Activated naive CD4-positive, alpha-beta T cell treated with anti-CD3 and anti-CD28 coated beads for 36 hours (primary cell): ENCODE data around the gene SHISAL1. TPM values are rescaled to one million over a fixed set of nuclear protein-coding genes. Genes with fewer than 3 reads are reported as not detected.

Experiments
- CTCF ChIA-PET: fragments of 350-600 bp; sonication (Branson Sonifier 250); formaldehyde crosslinking; loops from one replicate; lab custom pipeline; 2021; ENCODE audit warnings: antibody characterized with exemption; lab: Charles Lee
- DNase-seq: peaks from one replicate; pipeline ENCODE4 v3.0.0-alpha.2; 2020
- H3K27ac Mint-ChIP-seq: one replicate; pipeline ENCODE4 v1.8.0; 2021; ENCODE audit warnings: mild to moderate bottlenecking, mixed read lengths
- H3K27me3 Mint-ChIP-seq: one replicate; pipeline ENCODE4 v1.8.0; 2021; ENCODE audit warnings: low read depth, mixed read lengths
- H3K36me3 Mint-ChIP-seq: one replicate; pipeline ENCODE4 v1.8.0; 2021; ENCODE audit warnings: low read depth, mixed read lengths
- H3K4me1 Mint-ChIP-seq: one replicate; pipeline ENCODE4 v1.8.0; 2021; ENCODE audit warnings: low read depth, mixed read lengths
- H3K4me3 Mint-ChIP-seq: one replicate; pipeline ENCODE4 v1.8.0; 2021; ENCODE audit warnings: mild to moderate bottlenecking, moderate library complexity, mixed read lengths
- H3K9me3 Mint-ChIP-seq: one replicate; pipeline ENCODE4 v1.8.0; 2021; ENCODE audit warnings: mixed read lengths
- intact Hi-C: fragments of 100-400 bp; cut with micrococcal nuclease; formaldehyde crosslinking; loops from one replicate; pipeline ENCODE4 v1.15.1; 2023
- total RNA-seq, 2 experiments: library from RNA; stranded (reverse); gene quantifications; one replicate each; pipeline ENCODE4 v1.2.3, GENCODE V29; 2021

Gene SHISAL1
- total RNA-seq, 2 experiments from 2014 or later: not detected

DNA sequence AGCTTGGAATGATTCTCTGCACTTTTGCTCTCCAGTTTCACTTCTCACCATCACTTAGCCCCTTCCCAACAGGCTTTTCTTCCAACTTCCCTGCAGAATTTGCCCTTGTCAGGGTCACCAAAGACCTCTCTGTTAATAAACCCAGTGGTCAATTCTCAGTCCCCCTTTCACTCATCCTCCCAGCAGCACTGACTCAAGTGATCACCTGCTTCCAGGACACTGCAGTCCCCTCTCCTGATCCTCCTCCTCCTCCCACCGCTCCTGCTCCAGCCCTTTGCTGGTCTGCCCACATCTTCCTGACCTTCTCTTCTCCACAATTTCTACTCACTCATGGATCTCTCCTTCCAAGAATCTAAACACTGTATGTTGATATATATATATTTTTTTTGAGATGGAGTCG lies 57.9 kb downstream of the SHISAL1 start:
- intact Hi-C loops: no loop called here
- peaks cover 2% of the 10 kb centered on the region for H3K4me1 Mint-ChIP-seq

DNA sequence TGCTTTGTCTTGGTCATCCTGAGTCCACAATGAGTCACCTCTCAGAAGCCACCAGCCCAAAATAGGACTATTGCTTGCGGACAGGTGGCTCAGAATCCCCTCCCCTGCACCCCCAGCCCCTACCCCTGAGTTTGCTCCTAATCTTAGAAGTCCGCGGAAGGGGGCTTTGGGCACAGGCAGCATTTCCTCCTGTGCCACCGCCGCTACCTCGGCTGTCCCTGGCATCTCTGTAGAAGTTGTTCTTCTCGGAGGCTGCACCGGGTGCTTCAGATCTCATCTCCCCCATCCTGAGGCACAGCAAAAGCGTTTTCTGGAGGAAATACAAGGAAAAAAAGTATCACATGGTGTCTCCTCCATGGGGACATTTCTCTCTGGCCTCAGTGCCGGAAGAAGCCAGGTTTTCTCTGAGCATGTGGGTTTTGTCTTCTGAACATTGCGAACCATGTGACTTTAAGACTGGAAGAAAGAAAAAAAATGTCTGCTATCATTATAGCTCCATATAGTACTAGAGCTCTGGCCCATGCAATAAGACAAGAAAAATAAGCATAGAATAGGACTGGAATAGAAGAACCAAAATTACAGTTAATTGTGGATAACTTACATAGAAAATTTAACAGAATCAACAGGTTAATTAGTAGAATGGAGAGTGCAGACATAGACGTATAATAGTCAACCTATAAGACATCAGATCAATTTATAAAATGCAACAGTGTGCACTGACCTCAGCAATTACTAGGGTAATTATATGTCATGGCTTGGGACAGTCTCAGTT lies 63.2 kb downstream of the SHISAL1 start:
- CTCF ChIA-PET: no interaction called here

More for the DNA sequence above, 57.9 kb downstream of the SHISAL1 start:
- CTCF ChIA-PET: no interaction called here
- no peaks in the 10 kb centered on the region for H3K36me3 Mint-ChIP-seq
- no peak overlapping the region for H3K27ac Mint-ChIP-seq
- H3K4me3 Mint-ChIP-seq: no peak overlapping the region
- H3K27me3 Mint-ChIP-seq: peaks cover 5% of the 10 kb centered on the region
- no peak for DNase-seq
- peaks cover 3% of the 10 kb centered on the region for H3K9me3 Mint-ChIP-seq

GRCh38 chr22:44248926-44249325 lies 63.8 kb downstream of the SHISAL1 start:
- Mint-ChIP-seq H3K27ac (no peak overlapping the region), H3K36me3 (no peaks in the 10 kb centered on the region), H3K9me3 (peaks cover 7% of the 10 kb centered on the region), H3K4me1 (no peaks in the 10 kb centered on the region), H3K27me3 (peaks cover 9% of the 10 kb centered on the region), H3K4me3 (no peak overlapping the region)
- intact Hi-C loops: no loop called here
- CTCF ChIA-PET: no interaction called here
- no peak for DNase-seq

More for the DNA sequence above, 63.2 kb downstream of the SHISAL1 start:
- Mint-ChIP-seq H3K4me3 (no peak overlapping the region), H3K4me1 (no peaks in the 10 kb centered on the region), H3K36me3 (no peaks in the 10 kb centered on the region), H3K27me3 (peaks cover 7% of the 10 kb centered on the region), H3K27ac (no peak overlapping the region), H3K9me3 (peaks cover 7% of the 10 kb centered on the region)
- intact Hi-C loops: no loop called here
- no peak for DNase-seq

DNA sequence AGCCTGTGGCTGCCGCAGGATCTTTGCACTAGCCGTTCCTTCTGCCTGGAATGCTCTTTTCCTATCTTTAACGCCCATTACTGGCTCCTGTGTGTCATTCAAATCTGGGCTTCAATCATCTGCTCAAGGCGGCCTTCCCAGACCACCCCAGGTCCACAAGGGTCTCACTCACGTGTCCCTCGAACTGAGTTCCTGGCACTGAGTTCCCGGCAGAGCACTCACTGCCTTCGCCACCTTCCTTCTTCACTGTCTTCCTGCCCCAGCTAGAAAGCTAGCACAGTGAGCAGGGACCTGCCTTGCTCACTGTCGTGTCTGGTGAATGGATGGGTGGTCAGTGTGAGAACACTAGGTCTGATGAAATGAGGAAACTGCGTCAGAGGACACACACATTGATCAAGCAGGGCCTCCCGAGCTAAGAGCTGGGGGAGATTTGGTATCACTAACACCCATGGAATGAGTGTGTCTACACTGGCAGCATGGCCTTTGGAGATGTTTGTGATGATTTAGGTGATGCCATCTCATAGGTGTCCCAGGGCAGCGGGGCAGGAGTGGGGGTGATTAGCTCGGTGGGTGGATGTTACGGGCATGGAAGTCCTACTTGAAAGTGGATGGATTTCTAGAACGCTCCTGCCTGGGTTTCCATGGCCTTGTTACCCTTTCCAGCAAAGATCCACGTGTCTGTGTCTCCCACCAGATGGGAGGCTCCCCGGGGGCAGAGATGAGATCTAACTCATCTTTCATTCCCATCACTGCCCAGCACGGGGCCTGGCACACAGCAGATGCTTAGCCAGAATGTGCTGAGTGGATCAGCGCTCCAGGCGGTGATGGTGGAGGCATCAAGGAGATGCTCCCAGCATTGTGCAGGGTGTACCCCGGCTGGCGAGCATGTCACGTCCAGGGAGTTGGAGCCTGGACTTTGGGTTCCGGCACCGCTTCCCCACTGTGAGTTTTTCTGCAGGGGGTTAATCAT lies 64.5 kb downstream of the SHISAL1 start:
- Mint-ChIP-seq H3K4me1 (no peaks in the 10 kb centered on the region), H3K9me3 (peaks cover 7% of the 10 kb centered on the region), H3K27ac (no peak overlapping the region), H3K4me3 (no peak overlapping the region), H3K27me3 (peaks cover 9% of the 10 kb centered on the region), H3K36me3 (no peaks in the 10 kb centered on the region)
- CTCF ChIA-PET: no interaction called here
- intact Hi-C loops: no loop called here
- DNase-seq: no peak

DNA sequence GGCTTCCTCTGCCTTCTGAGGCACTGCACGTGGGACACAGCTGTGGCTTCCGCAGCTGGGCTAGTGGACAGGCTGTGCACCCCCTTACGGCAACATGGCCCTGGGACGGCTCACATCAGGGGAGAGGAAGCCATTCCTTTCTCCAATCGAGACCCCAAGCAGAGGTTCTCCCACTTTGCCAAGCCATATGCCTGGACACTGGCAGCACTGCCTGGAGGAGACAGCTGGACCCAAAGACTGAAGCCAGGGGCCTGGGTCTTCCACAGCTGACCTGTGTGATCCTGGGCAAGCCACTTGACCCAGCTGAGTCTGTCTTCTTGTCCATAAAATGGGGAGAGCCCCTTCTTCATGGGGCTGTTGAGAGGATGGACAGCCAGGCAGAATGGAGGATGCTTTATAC lies 65.4 kb downstream of the SHISAL1 start:
- intact Hi-C loops: no loop called here
- CTCF ChIA-PET: no interaction called here
- H3K36me3 Mint-ChIP-seq: no peaks in the 10 kb centered on the region

DNA sequence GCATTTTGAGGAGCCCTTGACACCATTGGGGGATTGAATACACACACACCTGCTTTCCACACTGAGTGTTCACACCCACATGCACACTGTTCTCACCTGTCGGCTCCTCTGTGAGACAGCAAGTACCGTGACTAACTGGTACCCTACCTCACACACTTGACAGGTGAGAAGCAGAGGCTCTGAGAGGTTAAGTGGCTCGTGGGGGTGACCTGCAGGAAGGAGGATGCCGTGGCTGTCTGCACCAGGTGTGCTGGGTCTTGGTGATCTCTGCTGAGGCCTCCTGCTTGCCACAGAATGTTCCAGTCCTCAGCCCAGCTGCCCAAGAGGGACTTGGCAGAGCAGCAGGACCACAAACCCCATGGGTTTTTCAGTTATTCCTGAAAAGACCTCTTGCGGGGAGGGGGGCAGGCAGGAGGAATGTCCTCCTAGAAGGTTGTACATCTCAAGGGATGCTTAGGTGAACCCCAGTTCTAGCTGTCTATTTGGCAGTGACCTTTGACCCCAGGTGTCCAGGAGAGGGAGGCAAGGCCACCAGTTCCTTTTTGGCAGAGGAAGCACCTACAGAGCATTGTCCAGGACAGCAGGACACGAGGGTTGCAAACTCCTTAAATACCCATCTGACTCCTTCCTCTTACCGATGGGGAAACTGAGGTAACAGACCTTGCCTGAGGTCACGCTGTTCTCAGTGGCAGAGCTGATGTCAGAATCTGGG lies 66.0 kb downstream of the SHISAL1 start:
- Mint-ChIP-seq H3K4me3 (no peak overlapping the region), H3K27ac (no peak overlapping the region), H3K4me1 (no peaks in the 10 kb centered on the region), H3K9me3 (peaks cover 7% of the 10 kb centered on the region), H3K36me3 (no peaks in the 10 kb centered on the region), H3K27me3 (peaks cover 9% of the 10 kb centered on the region)
- CTCF ChIA-PET: interaction anchor here (0.6 kb wide), 1 partner anchor 533 kb away, joined by 3 read pairs; no protein-coding TSS in a partner anchor
- intact Hi-C loops: no loop called here
- DNase-seq: no peak

More for the DNA sequence above, 65.4 kb downstream of the SHISAL1 start:
- Mint-ChIP-seq H3K4me1 (no peaks in the 10 kb centered on the region), H3K4me3 (no peak overlapping the region), H3K27me3 (peaks cover 9% of the 10 kb centered on the region), H3K27ac (no peak overlapping the region), H3K9me3 (peaks cover 7% of the 10 kb centered on the region)
- no peak for DNase-seq

DNA sequence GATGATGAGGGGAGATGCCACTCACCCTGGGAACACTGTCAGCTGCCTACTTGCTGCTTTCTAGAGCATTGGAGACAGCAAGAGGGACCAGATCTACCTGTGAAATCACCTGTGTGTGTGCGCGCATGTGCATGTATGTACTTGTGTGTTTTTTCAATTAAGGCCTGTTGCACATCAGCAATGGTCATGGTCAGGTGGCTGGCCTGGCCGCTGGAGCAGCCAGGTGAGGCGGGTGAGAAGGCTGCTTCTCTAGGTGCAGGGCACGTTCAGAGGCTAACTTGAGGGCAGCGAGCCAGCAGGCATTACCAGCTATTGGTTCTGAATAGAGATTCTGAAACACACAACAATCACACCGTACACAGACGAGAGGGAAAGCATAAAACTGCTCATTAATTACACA lies 66.9 kb downstream of the SHISAL1 start:
- Mint-ChIP-seq H3K36me3 (no peaks in the 10 kb centered on the region), H3K9me3 (peaks cover 7% of the 10 kb centered on the region), H3K4me3 (no peak overlapping the region), H3K4me1 (no peaks in the 10 kb centered on the region), H3K27ac (no peak overlapping the region), H3K27me3 (peaks cover 12% of the 10 kb centered on the region)
- no peak for DNase-seq
- intact Hi-C loops: no loop called here
- CTCF ChIA-PET: no interaction called here

DNA sequence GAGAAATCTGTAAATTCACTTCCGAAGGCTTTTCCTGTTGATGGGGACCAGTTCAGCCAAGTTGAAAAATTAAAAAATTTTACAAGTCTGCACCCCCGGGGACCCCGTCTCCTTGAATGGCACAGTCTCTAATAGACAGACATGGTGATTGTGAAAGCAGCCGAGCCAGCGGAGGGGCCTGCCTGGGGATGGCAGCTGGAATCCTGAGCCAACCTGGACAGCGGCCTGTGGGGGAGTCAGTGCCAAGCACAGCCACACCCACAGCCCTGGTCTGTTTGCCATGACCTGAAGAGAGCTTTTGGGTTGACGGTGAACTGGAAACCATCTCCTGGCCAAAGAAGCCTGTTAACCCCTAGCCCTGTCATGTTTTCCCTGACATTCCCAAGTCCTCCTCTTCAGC lies 67.3 kb downstream of the SHISAL1 start:
- no peak for DNase-seq
- intact Hi-C loops: no loop called here
- CTCF ChIA-PET: no interaction called here
- Mint-ChIP-seq H3K36me3 (no peaks in the 10 kb centered on the region), H3K4me1 (no peaks in the 10 kb centered on the region), H3K27me3 (peaks cover 12% of the 10 kb centered on the region), H3K9me3 (peaks cover 7% of the 10 kb centered on the region), H3K4me3 (no peak overlapping the region), H3K27ac (no peak overlapping the region)

GRCh38 chr22:44244265-44244822 lies 68.4 kb downstream of the SHISAL1 start:
- Mint-ChIP-seq H3K36me3 (no peaks in the 10 kb centered on the region), H3K4me1 (no peaks in the 10 kb centered on the region), H3K27ac (no peak overlapping the region), H3K4me3 (no peak overlapping the region), H3K27me3 (peaks cover 12% of the 10 kb centered on the region), H3K9me3 (no peaks in the 10 kb centered on the region)
- DNase-seq: no peak
- intact Hi-C loops: no loop called here
- CTCF ChIA-PET: no interaction called here

GRCh38 chr22:44243761-44244160 lies 69.0 kb downstream of the SHISAL1 start:
- no peak for DNase-seq
- Mint-ChIP-seq H3K4me3 (no peak overlapping the region), H3K27me3 (peaks cover 15% of the 10 kb centered on the region), H3K27ac (no peak overlapping the region), H3K9me3 (no peaks in the 10 kb centered on the region), H3K4me1 (no peaks in the 10 kb centered on the region), H3K36me3 (no peaks in the 10 kb centered on the region)
- CTCF ChIA-PET: no interaction called here
- intact Hi-C loops: no loop called here

GRCh38 chr22:44242946-44243724 lies 69.6 kb downstream of the SHISAL1 start:
- CTCF ChIA-PET: no interaction called here
- Mint-ChIP-seq H3K27me3 (peaks cover 13% of the 10 kb centered on the region), H3K36me3 (no peaks in the 10 kb centered on the region), H3K27ac (no peak overlapping the region), H3K4me3 (no peak overlapping the region), H3K4me1 (no peaks in the 10 kb centered on the region), H3K9me3 (no peaks in the 10 kb centered on the region)
- DNase-seq: no peak
- intact Hi-C loops: no loop called here
